Progenitor cell of endocrine pancreas (in vitro differentiated cells): ENCODE results near the gene CAMK1D. TPM values are rescaled to one million over a fixed set of nuclear protein-coding genes. Genes with fewer than 3 reads are reported as not detected.

Source experiments
- DNase-seq: peaks from one replicate; pipeline ENCODE4 v3.0.0; 2021; ENCODE audit warnings: low spot score; ENCODE audit not compliant: unreplicated experiment
- H3K27ac Mint-ChIP-seq: 2 replicates; pipeline ENCODE4 v1.8.0; 2021; ENCODE audit warnings: mild to moderate bottlenecking, moderate library complexity, mixed read lengths
- H3K27me3 Mint-ChIP-seq: 2 replicates; pipeline ENCODE4 v1.8.0; 2021; ENCODE audit warnings: mixed read lengths
- H3K36me3 Mint-ChIP-seq: 2 replicates; pipeline ENCODE4 v1.8.0; 2022; ENCODE audit warnings: mixed read lengths; ENCODE audit not compliant: insufficient read depth
- H3K4me1 Mint-ChIP-seq: 2 replicates; pipeline ENCODE4 v1.8.0; 2021; ENCODE audit warnings: low read depth, mixed read lengths
- H3K4me3 Mint-ChIP-seq: 2 replicates; pipeline ENCODE4 v1.8.0; 2021; ENCODE audit warnings: low read depth, mild to moderate bottlenecking, moderate library complexity, mixed read lengths
- H3K9me3 Mint-ChIP-seq: 2 replicates; pipeline ENCODE4 v1.8.0; 2021; ENCODE audit warnings: low read depth, mixed read lengths
- microRNA-seq: library from miRNA; unstranded; fragments of <30 nt; microRNA quantifications from one replicate; pipeline ENCODE4 v1.1.0, GENCODE V29; 2020; ENCODE audit warnings: borderline number of aligned reads; ENCODE audit not compliant: unreplicated experiment
- total RNA-seq: library from RNA; stranded (reverse); gene quantifications from 2 replicates; pipeline ENCODE4 v1.2.1, GENCODE V29; 2021
- TF ChIP-seq, protein P1 (sequence below): fragments of 200-600 bp; sonication (generic); IDR thresholded peaks from one replicate; pipeline ENCODE4 v1.5.0; 2021; ENCODE audit warnings: antibody characterized with exemption, mild to moderate bottlenecking; ENCODE audit not compliant: unreplicated experiment

CAMK1D gene
- total RNA-seq, 1 donor from 2014 or later, result 10.8 TPM

DNA sequence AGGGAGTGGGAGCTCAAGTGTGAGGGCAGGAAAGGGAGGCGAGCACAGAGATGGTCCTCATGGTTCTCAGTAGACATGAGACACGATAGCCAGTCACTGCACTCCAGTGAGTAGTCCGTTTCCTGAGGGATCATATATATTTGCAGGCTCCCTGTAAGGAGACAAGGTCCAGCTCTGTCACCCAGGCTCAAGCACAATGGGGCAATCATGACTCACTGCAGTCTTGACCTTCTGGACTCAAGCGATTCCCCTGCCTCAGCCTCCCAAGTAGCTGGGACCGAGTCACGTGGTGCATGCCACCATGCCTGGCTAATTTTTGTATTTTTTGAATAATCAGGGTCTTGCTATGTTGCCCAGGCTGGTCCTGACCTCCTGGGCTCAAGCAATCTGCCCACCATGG is 535.5 kb downstream of the CAMK1D start:
- no peaks in the 10 kb centered on the region for H3K4me1 Mint-ChIP-seq
- no peak for DNase-seq
- no peak overlapping the region for H3K27ac Mint-ChIP-seq
- TF ChIP-seq, protein P1, sequence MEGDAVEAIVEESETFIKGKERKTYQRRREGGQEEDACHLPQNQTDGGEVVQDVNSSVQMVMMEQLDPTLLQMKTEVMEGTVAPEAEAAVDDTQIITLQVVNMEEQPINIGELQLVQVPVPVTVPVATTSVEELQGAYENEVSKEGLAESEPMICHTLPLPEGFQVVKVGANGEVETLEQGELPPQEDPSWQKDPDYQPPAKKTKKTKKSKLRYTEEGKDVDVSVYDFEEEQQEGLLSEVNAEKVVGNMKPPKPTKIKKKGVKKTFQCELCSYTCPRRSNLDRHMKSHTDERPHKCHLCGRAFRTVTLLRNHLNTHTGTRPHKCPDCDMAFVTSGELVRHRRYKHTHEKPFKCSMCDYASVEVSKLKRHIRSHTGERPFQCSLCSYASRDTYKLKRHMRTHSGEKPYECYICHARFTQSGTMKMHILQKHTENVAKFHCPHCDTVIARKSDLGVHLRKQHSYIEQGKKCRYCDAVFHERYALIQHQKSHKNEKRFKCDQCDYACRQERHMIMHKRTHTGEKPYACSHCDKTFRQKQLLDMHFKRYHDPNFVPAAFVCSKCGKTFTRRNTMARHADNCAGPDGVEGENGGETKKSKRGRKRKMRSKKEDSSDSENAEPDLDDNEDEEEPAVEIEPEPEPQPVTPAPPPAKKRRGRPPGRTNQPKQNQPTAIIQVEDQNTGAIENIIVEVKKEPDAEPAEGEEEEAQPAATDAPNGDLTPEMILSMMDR, result no peak
- peaks cover 7% of the 10 kb centered on the region for H3K27me3 Mint-ChIP-seq
- no peak overlapping the region for H3K4me3 Mint-ChIP-seq
- no peaks in the 10 kb centered on the region for H3K36me3 Mint-ChIP-seq
- H3K9me3 Mint-ChIP-seq, result peaks cover 1% of the 10 kb centered on the region

Small RNAs within 50 kb of the gene (microRNA-seq; reads per million reads assigned to microRNA genes)
- gene MIR4480 (not detected), gene MIR4481 (not detected), gene MIR548Q (not detected)

Other genes starting within 250 kb of the CAMK1D start
- 23.2 and 24.9 TPM in 2 replicates for gene SEC61A2, start 219.9 kb upstream of the CAMK1D start, total RNA-seq
- 56.5 and 63.3 TPM in 2 replicates for gene NUDT5, start 153.7 kb upstream of the CAMK1D start, total RNA-seq
- 71.1 and 82.4 TPM in 2 replicates for gene CDC123, start 153.4 kb upstream of the CAMK1D start, total RNA-seq